Glutamatergic neuron (in vitro differentiated cells): Measurements from ENCODE around the gene NCEH1. TPM values are rescaled to one million over a fixed set of nuclear protein-coding genes. Genes with fewer than 3 reads are reported as not detected.

Experiments used
- DNase-seq: peaks from one replicate; pipeline ENCODE4 v3.0.0; 2022
- H3K27ac Mint-ChIP-seq: one replicate; pipeline ENCODE4 v1.8.0; 2020; ENCODE audit warnings: mild to moderate bottlenecking, mixed read lengths, inconsistent platforms; ENCODE audit not compliant: unreplicated experiment
- H3K27me3 Mint-ChIP-seq: one replicate; pipeline ENCODE4 v1.8.0; 2020; ENCODE audit warnings: mild to moderate bottlenecking, moderate library complexity, mixed read lengths, inconsistent platforms; ENCODE audit not compliant: unreplicated experiment
- H3K36me3 Mint-ChIP-seq: one replicate; pipeline ENCODE4 v1.8.0; 2020; ENCODE audit warnings: mild to moderate bottlenecking, mixed read lengths, inconsistent platforms; ENCODE audit not compliant: unreplicated experiment
- H3K4me1 Mint-ChIP-seq: one replicate; pipeline ENCODE4 v1.8.0; 2020; ENCODE audit warnings: mild to moderate bottlenecking, low read depth, mixed read lengths, inconsistent platforms; ENCODE audit not compliant: unreplicated experiment
- H3K4me3 Mint-ChIP-seq: one replicate; pipeline ENCODE4 v1.8.0; 2020; ENCODE audit warnings: mild to moderate bottlenecking, mixed read lengths, inconsistent platforms; ENCODE audit not compliant: unreplicated experiment
- H3K9me3 Mint-ChIP-seq: one replicate; pipeline ENCODE4 v1.8.0; 2020; ENCODE audit warnings: mild to moderate bottlenecking, moderate library complexity, mixed read lengths, inconsistent platforms; ENCODE audit not compliant: unreplicated experiment
- CTCF ChIP-seq: fragments of 200-600 bp; sonication (generic); IDR thresholded peaks from one replicate; pipeline ENCODE4 v1.5.0; 2021; ENCODE audit not compliant: partially characterized antibody, unreplicated experiment
- total RNA-seq: library from RNA; stranded (reverse); fragmentation: NEBNext Ultra II Directional; extraction: Animal tissue kit (Norgen Biotek cat#: 25700); gene quantifications from one replicate; pipeline ENCODE4 v1.2.1, GENCODE V29; 2021; ENCODE audit not compliant: unreplicated experiment

NCEH1 gene
- total RNA-seq, 1 donor from 2014 or later = 1.5 TPM

- Mint-ChIP-seq H3K36me3 (no peaks in the 10 kb centered on the region), H3K27me3 (no peaks in the 10 kb centered on the region), H3K4me1 (no peaks in the 10 kb centered on the region), H3K9me3 (no peaks in the 10 kb centered on the region), H3K4me3 (no peak overlapping the region), H3K27ac (no peak overlapping the region)
- TF ChIP-seq CTCF = no peak
- DNase-seq = no peak
Observed at GRCh38 chr3:172702256-172702655, 8.6 kb downstream of the NCEH1 start.

GRCh38 chr3:172701751-172702150, 9.1 kb downstream of the NCEH1 start:
- Mint-ChIP-seq H3K9me3 (no peaks in the 10 kb centered on the region), H3K27ac (no peak overlapping the region)

GRCh38 chr3:172700936-172701455, 9.9 kb downstream of the NCEH1 start:
- no peaks in the 10 kb centered on the region for H3K27me3 Mint-ChIP-seq
- H3K4me1 Mint-ChIP-seq = no peaks in the 10 kb centered on the region
- no peak for TF ChIP-seq CTCF
- no peaks in the 10 kb centered on the region for H3K36me3 Mint-ChIP-seq
- no peak overlapping the region for H3K4me3 Mint-ChIP-seq
- DNase-seq = no peak
- H3K27ac Mint-ChIP-seq = no peak overlapping the region
- no peaks in the 10 kb centered on the region for H3K9me3 Mint-ChIP-seq

More at GRCh38 chr3:172701751-172702150, 9.1 kb downstream of the NCEH1 start:
- no peak for DNase-seq
- H3K4me1 Mint-ChIP-seq = no peaks in the 10 kb centered on the region
- no peaks in the 10 kb centered on the region for H3K27me3 Mint-ChIP-seq
- H3K4me3 Mint-ChIP-seq = no peak overlapping the region
- TF ChIP-seq CTCF = no peak
- H3K36me3 Mint-ChIP-seq = no peaks in the 10 kb centered on the region

GRCh38 chr3:172700256-172700655, 10.6 kb downstream of the NCEH1 start:
- H3K27me3 Mint-ChIP-seq = no peaks in the 10 kb centered on the region
- no peak for TF ChIP-seq CTCF
- DNase-seq = no peak
- no peaks in the 10 kb centered on the region for H3K4me1 Mint-ChIP-seq
- H3K27ac Mint-ChIP-seq = no peak overlapping the region
- no peaks in the 10 kb centered on the region for H3K36me3 Mint-ChIP-seq
- no peaks in the 10 kb centered on the region for H3K9me3 Mint-ChIP-seq
- H3K4me3 Mint-ChIP-seq = no peak overlapping the region

- Mint-ChIP-seq H3K27ac (no peak overlapping the region), H3K4me1 (no peaks in the 10 kb centered on the region)
- TF ChIP-seq CTCF = no peak
Observed at GRCh38 chr3:172699031-172699430, 11.8 kb downstream of the NCEH1 start.

More at GRCh38 chr3:172699031-172699430, 11.8 kb downstream of the NCEH1 start:
- Mint-ChIP-seq H3K36me3 (no peaks in the 10 kb centered on the region), H3K4me3 (no peak overlapping the region), H3K27me3 (no peaks in the 10 kb centered on the region), H3K9me3 (no peaks in the 10 kb centered on the region)
- no peak for DNase-seq
